ENCODE results near the gene PRICKLE2. TPM values are rescaled to one million over a fixed set of nuclear protein-coding genes. Genes with fewer than 3 reads are reported as not detected.
A peak's percentile ranks its signal among the peaks of the same experiment; 100 is the strongest.

Gene PRICKLE2
- total RNA-seq, 4 donors from 2014 or later = 3.4 to 29.2 (median 12.6) TPM

DNA sequence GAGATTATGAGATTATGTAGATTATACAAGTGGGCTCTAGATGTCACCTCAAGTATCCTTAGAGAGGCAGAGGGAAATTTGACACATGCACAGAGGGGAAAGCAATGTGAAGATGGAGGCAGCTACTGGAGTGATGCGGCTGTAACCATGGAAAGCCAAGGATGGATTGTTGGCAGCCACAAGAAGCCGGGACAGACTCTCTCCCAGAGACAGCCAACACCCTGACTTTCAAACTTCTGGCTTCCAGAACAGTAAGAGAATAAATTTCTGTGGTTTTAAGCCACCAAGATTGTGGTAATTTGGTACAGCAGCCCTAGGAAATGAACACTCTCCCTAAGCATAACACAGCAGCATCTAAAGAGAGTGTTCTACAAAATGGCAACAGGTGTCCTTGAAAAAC, 34.4 kb upstream of the PRICKLE2 start:
- 41 to 63% methylated on average over 2 of the region's 2 CpGs for WGBS, 2 donors
- Histone ChIP-seq H3K27ac (peak overlapping the region in 3 of 4 donors; percentile 26 to 51 (median 37)), H3K4me3 (no peak overlapping the region), H3K4me1 (peaks cover 0 to 54% (median 15%) of the 10 kb centered on the region in 3 donors), H3K27me3 (no peaks in the 10 kb centered on the region), H3K9me3 (no peaks in the 10 kb centered on the region), H3K36me3 (no peaks in the 10 kb centered on the region)
- intact Hi-C loops (cut with DNase I) = no loop called here
- TF ChIP-seq, protein P1, sequence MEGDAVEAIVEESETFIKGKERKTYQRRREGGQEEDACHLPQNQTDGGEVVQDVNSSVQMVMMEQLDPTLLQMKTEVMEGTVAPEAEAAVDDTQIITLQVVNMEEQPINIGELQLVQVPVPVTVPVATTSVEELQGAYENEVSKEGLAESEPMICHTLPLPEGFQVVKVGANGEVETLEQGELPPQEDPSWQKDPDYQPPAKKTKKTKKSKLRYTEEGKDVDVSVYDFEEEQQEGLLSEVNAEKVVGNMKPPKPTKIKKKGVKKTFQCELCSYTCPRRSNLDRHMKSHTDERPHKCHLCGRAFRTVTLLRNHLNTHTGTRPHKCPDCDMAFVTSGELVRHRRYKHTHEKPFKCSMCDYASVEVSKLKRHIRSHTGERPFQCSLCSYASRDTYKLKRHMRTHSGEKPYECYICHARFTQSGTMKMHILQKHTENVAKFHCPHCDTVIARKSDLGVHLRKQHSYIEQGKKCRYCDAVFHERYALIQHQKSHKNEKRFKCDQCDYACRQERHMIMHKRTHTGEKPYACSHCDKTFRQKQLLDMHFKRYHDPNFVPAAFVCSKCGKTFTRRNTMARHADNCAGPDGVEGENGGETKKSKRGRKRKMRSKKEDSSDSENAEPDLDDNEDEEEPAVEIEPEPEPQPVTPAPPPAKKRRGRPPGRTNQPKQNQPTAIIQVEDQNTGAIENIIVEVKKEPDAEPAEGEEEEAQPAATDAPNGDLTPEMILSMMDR (IDR thresholded peaks at IDR 0.05) = no peak
- TF ChIP-seq POLR2A (IDR thresholded peaks at IDR 0.05) = no peak
- no peak for DNase-seq

DNA sequence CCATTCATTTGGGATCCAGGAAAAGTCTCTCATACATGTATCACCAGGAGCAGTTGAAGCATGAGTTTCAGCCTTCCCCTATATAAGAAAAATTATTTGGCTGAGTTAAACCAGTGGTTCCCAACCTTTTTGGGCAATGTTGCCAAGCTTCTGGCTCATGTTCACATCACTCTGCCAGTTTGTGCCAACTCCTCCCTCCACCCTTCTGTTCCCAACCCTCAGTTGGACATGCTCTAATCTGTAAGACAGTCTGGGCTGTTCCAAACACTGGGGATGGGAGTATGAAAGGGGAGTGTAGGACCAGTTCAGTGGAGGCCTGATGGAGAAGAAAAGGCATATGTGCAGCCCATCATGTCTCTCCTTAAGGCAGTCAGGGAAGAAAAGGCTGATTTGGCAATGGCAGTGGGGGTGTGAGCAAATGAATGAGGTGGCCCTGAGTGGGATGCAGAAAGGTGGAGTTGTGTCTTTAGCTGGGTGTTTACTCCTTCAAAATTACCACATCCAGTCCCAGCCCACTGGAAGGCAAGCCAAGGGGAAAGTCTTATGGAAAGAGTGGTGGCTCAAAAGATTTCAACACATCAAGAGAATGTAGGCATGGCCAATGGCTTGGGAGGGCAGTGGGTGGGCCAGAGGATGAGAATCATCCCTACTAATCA, 32.0 kb upstream of the PRICKLE2 start:
- Histone ChIP-seq H3K27me3 (no peaks in the 10 kb centered on the region), H3K36me3 (no peaks in the 10 kb centered on the region), H3K27ac (no peak overlapping the region), H3K4me3 (no peak overlapping the region), H3K9me3 (no peaks in the 10 kb centered on the region), H3K4me1 (peaks cover 0 to 44% (median 11%) of the 10 kb centered on the region in 3 donors)
- no peak for DNase-seq
- TF ChIP-seq POLR2A (IDR thresholded peaks at IDR 0.05) = no peak
- TF ChIP-seq, protein P1 (IDR thresholded peaks at IDR 0.05) = no peak
- intact Hi-C loops (cut with DNase I) = no loop called here

DNA sequence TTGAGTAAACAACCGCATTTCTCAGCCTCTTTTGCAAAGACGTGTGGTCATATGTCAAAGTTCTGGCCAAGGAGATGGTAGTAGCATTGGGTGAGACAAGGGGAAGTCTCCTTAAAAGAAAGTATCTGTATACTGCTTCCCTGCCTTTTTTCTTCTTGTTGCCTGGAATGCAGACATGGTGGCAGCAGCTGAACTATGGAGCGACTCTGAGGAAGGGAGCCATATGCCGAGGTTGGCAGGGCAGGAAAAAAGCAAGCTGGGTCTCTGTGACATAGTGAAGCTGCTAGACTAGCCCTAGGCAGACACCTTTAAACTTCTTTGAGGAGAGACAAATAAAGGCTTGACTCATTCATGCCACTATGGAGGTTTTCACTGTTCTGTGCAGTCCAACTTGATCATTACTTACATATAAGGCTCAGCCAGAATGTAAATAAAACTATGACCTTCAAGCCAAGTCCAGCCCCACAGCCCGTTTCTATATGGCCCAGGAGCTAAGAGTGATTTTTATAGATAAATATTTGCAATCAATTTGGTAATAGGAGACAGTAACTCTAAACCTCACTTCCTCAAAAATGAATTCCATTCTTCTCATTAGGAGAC, 30.6 kb upstream of the PRICKLE2 start:
- 67 to 73% methylated on average over 3 to 5 of the region's 5 CpGs for WGBS, 2 donors
- H3K36me3 ChIP-seq = no peaks in the 10 kb centered on the region
- H3K9me3 ChIP-seq = no peaks in the 10 kb centered on the region
- no peaks in the 10 kb centered on the region for H3K27me3 ChIP-seq
- no peak overlapping the region for H3K27ac ChIP-seq
- DNase-seq = no peak
- intact Hi-C loops (cut with DNase I) = no loop called here
- H3K4me1 ChIP-seq = peaks cover 0 to 36% (median 7%) of the 10 kb centered on the region in 3 donors
- no peak overlapping the region for H3K4me3 ChIP-seq
- no peak for TF ChIP-seq POLR2A (IDR thresholded peaks at IDR 0.05)
- TF ChIP-seq, protein P1 (IDR thresholded peaks at IDR 0.05) = no peak

DNA sequence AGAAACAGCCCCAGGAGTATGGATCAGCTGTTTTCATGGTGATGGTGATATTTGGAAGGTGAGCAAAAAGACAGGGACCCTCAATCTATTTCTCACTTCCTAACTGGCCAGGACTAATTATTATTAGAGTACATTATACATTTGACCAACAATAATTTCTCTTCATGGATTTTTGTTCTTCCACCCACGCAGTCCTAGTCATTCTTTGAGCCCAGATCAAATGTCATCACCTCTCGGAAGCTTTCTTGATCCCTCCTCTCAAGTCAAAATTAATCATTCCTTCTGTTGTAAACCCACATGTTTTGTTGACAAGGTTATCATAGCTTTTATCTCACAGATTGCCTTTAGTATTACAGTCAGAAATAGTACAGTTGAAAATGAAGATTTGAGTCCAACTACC, 29.2 kb upstream of the PRICKLE2 start:
- Histone ChIP-seq H3K9me3 (no peaks in the 10 kb centered on the region), H3K27me3 (no peaks in the 10 kb centered on the region), H3K4me3 (no peak overlapping the region), H3K27ac (no peak overlapping the region), H3K36me3 (no peaks in the 10 kb centered on the region), H3K4me1 (peaks cover 0 to 23% (median 7%) of the 10 kb centered on the region in 3 donors)
- TF ChIP-seq, protein P1 (IDR thresholded peaks at IDR 0.05) = no peak
- TF ChIP-seq POLR2A (IDR thresholded peaks at IDR 0.05) = no peak
- 40 to 62% methylated on average over 2 of the region's 2 CpGs for WGBS, 2 donors
- intact Hi-C loops (cut with DNase I) = no loop called here
- no peak for DNase-seq

DNA sequence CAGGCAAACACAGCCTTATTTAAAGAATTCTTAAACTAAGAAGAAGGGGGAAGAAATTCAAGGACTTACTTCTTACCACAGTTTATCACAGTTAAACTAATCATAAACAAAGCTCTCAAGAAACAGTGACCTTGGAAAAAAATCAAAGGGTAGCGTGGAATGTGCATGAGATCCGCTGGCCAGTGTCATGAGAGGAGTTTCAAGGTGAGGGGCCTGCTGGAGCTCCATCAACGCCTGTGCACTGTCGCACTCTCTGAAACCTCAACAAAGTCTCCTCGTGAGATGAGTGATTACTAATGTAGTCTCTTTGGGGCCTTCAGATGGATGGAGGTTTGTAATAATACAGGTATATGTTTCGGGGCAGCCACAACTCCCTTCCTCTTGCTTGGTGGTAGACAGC, 28.4 kb upstream of the PRICKLE2 start:
- Histone ChIP-seq H3K36me3 (no peaks in the 10 kb centered on the region), H3K4me3 (no peak overlapping the region), H3K27me3 (no peaks in the 10 kb centered on the region), H3K9me3 (no peaks in the 10 kb centered on the region), H3K27ac (no peak overlapping the region), H3K4me1 (peaks cover 0 to 23% (median 7%) of the 10 kb centered on the region in 3 donors)
- DNase-seq = no peak
- 85 to 92% methylated on average over 6 of the region's 6 CpGs for WGBS, 2 donors
- intact Hi-C loops (cut with DNase I) = no loop called here
- TF ChIP-seq, protein P1 (IDR thresholded peaks at IDR 0.05) = no peak
- no peak for TF ChIP-seq POLR2A (IDR thresholded peaks at IDR 0.05)
